T-helper 1 cell treated with Interleukin-12 subunit alpha and Interleukin-12 subunit beta and Interleukin-4 antibody, amounts not matched to agents 30 ng/mL and 1 ng/mL, for 36 hours (primary cell): Measurements from ENCODE around the gene MEDAG. TPM values are rescaled to one million over a fixed set of nuclear protein-coding genes. Genes with fewer than 3 reads are reported as not detected.

ENCODE experiments used
- intact Hi-C: fragments of 100-400 bp; cut with micrococcal nuclease; formaldehyde crosslinking; loops from one replicate; pipeline ENCODE4 v1.15.1; 2024
- total RNA-seq: library from RNA; stranded (reverse); gene quantifications from 2 replicates; pipeline ENCODE4 v1.2.3, GENCODE V29; 2022

The MEDAG gene
- total RNA-seq, result not detected in 2 replicates

DNA sequence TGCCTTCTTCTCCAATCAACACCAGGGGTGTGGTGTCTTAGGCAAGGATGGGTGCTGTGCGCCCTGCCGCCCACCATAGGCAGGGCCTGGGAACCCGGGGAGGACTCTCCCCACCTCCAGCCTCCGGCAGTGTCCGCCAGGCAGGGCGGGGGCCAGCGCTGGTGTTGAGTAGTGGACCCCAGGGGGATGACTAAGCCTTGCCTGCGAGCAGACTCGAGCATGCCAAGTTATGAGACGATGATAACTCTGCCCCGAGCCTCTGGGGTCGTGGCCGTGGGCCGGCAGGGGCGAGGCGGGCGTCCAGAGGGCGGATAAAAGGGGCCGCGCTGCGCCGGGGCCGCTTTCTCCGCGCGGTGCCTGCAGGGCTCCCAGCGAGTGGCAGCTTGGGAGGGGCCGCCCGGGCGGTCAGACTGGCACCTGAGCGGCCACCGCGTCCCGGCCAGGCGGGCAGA, at the start of gene MEDAG:
Gene MEDAG, plus strand, starts transcription at position 340 of the 452 bp plus-strand sequence. CDS start 245 bp downstream, outside the sequence.
- intact Hi-C loops, result no loop called here

GRCh38 chr13:30857018-30857417, 49.1 kb upstream of the MEDAG start:
- intact Hi-C loops, result no loop called here

GRCh38 chr13:30857636-30858035, 48.4 kb upstream of the MEDAG start:
- intact Hi-C loops, result no loop called here

DNA sequence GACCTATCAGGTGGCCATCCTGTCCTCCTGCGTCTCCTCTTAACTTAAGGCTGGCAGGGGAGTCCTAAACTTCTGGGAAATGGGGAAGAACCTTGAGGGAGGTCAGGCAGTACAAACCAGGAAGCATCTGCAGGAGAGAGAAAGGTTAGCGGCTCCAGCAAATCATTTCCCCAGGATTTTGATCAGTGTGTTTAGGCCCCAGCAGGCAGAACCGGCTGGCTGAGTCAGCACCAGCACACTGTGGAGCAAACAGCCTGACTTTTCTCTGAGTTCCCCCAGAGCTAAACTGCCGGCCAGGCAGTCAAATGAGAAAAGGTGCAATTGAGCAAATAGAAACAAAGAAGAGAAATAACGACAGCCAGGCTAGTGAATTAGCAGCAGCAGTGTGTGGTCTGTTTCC, 46.7 kb upstream of the MEDAG start:
- intact Hi-C loops, result no loop called here

DNA sequence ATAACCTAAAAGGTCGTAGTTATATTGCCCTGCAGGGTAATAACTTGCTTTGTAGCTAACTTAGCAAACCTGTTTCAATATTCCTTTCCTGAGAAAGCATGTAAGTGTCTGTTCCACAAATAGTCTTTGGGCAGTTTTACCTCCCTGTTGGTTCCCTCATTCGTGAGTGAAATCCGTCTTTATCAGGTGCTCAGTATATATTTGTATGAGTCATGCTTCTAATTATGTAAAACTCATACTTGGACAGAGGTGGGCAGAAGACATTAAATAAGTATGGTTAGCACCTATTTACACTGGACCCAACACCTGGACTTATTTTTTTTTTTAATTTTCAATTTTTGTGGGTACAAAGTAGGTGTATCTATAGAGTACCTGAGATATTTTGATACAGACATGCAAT, 44.9 kb upstream of the MEDAG start:
- intact Hi-C loops, result no loop called here

- intact Hi-C loops, result no loop called here
Measured at GRCh38 chr13:30861836-30862467, 44.1 kb upstream of the MEDAG start.

GRCh38 chr13:30862707-30863106, 43.4 kb upstream of the MEDAG start:
- intact Hi-C loops, result no loop called here

DNA sequence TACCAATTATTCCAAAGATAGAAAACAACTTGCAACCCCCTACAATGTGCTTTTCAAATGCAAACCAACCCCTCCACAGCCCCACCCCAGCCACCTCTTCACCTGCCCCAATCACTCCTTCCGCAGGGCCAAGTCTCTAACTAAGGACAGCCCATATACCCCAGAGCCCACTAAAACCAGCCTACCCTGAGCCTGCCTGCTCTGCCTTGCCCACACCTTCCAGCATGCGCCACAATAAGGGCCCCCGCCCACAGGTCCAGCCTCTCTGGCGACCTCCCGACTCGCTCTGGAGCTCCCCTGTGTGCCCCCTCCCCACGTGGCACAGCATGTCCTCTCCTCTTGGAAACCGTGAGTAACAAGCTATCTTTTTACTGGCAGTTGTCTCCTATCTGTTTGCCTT, 42.8 kb upstream of the MEDAG start:
- intact Hi-C loops, result no loop called here

DNA sequence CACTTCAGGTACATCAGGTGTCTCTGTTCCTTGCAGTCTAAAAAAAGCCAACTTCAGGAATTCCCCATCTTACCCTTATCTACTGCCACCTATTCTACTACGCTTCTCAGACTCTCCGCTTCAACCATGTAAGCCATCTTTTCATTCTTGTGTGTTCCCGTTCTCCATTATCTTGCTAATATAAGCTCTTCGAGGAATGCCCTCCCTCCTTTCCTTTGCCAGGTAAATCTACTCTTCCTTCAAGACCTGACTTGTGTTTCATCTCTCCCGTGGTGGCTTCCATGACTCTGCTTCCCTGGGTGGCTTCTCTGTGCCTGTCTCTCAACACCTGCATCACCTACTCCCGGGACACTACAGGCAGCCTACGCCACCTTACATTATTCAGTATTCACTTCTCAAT, 42.3 kb upstream of the MEDAG start:
- intact Hi-C loops, result loop anchor here (2.0 kb wide), 3 partner anchors 61 to 397 kb away; partner anchors contain the start of gene USPL1

- intact Hi-C loops, result loop anchor here (1.0 to 5.0 kb wide), 9 partner anchors 62 to 1093 kb away; partner anchors contain the start of gene USPL1
Measured at GRCh38 chr13:30864433-30865122, 41.5 kb upstream of the MEDAG start.

DNA sequence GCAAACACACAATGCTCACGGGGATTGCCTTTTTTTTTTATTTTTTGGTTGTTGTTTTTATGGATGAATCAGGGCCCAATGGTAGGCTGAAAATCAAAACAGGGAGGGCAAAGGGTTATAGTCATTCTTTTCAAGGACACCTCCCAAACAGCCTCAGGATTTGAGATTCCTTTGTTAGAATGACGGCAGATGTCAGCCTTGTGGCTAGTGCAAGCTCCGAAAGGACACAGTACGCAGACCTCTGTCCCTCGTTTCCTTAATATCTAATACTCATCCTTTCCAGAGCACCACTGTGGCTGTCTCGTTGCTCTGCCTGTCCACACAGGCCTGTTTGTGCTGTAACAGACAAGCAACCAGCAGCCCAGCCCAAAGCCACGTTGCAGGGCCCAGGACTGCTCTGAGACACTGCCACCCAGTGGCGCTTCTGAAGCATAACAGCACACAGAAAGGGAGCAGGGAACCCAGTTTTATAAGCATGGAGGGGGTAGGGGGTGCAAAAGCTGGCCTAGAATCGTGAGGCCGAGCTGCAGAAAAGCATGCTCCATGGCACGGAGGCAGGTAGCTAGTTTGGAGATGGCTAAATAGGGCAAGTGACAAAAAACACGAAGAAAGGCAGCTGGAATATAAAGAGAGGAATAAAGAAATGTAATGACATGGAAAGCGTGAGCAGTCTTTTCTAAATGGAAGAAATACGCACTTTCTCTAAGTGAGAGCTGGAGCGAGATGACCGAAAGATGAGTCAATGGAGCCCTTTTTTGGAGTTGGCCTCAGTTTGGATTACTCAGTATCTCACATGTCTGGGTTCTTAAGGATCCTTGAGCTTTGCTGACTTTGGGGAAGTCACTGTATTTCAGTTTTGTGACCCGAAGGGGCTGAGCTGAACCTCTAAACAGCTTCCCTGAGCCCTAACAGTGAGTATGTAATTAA, 40.7 kb upstream of the MEDAG start:
- intact Hi-C loops, result loop anchor here (1.0 to 5.0 kb wide), 9 partner anchors 63 to 1094 kb away; partner anchors contain the start of gene USPL1

GRCh38 chr13:30866677-30867076, 39.4 kb upstream of the MEDAG start:
- intact Hi-C loops, result loop anchor here (5.0 kb wide), 2 partner anchors 124 to 414 kb away; no protein-coding TSS in a partner anchor

DNA sequence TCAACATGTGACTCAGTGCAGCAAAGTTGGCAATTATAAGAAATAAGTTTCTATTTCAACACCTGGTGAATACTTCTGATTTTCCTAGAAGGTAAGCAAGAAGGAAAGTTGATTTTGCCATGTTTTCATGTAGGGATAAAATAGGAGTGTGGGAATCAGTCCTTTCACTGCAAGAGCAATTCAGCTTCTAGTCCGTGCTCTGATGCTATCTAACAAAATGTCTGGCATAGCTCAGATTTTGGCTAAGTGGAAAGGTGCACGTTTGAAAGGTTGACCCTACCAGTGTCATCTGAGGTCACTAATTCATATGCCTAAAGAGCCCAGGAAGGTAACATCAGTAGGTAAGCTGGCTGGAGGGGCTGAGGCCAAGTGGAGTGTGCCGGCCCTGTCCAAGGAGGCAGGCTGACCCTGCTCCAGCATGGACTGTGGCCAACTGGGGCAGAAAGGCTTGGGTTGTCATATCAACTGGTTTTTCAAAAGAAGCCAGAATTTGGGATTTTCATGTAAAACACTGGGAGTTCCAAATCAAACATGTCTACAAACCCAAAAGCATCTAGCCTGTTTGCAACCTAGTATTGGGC, 38.9 kb upstream of the MEDAG start:
- intact Hi-C loops, result loop anchor here (5.0 kb wide), 2 partner anchors 125 to 415 kb away; no protein-coding TSS in a partner anchor

DNA sequence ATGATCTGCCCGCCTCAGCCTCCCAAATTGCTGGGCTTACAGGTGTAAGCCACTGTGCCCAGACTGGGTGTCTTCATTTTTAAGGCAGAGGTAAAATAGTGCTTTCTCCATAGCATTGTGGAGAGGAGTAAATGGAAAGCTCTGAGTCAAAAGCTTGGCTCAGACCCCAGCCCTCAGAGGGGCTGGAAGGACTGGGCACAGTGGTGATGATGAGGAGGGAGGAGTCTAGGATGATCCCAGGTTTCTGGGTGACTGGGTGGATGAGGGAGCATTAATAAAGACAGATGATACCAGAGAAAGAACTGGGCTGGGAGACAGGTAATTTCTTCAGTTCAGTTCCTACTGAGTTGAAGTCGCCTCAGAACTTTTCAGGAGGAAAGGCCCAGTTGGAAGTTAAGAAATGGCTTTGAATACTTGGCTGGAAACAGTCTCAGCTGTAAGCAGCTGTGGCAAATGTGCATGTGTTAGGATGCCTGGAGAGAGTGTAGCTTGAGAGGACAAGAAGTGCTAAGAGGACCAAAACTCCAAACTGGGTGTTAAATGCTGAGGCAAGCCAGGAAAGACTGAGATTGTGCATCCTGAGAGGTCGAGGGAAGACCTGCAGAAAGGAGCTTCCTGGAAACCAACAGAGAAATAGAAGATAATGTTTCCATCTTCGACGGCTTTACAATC, 37.1 kb upstream of the MEDAG start:
- intact Hi-C loops, result loop anchor here (5.0 kb wide), 2 partner anchors 127 to 417 kb away; no protein-coding TSS in a partner anchor

- intact Hi-C loops, result loop anchor here (5.0 kb wide), 2 partner anchors 127 to 417 kb away; no protein-coding TSS in a partner anchor
Measured at GRCh38 chr13:30869491-30869890, 36.6 kb upstream of the MEDAG start.

DNA sequence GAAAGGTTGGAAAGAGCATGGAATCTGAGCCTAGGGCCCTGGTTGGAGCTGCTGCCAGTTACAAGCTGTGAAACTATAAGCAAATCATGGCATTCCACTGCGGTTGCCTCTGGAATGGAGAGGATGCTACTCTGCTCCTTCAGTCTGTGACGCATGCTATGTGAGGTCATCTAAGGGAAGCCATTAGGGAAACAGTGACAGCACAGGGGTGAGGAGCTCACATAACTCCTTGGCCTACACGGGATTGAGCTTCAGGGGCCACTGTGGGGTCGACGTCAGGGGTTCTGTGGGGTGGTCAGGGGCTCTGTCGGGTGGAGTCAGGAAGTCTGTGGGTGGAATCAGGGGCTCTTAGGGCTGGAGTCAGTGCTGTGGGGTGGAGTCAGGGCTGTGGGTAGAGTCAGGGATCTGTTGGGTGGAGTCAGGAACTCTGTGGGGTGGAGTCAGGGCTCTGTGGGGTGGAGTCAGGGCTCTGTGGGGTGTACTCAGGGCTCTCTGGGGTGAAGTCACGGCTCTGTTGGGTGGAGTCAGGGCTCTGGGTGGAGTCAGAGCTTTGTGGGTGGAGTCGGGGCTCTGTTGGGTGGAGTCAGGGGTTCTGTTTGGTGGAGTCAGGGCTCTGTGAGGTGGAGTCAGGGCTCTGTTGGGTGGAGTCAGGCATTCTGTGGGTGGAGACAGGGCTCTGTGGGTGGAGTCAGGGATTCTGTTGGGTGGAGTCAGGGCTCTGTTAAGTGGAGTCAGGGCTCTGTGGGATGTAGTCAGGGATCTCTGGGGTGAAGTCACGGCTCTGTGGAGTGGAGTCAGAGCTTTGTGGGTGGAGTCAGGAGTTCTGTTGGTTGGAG, 35.8 kb upstream of the MEDAG start:
- intact Hi-C loops, result no loop called here

GRCh38 chr13:30870916-30871587, 35.0 kb upstream of the MEDAG start:
- intact Hi-C loops, result no loop called here

- intact Hi-C loops, result no loop called here
Measured at GRCh38 chr13:30871588-30872275, 34.3 kb upstream of the MEDAG start.
